Sigmoid colon (tissue), 4 donors: ENCODE results near the gene CCSER1.

Experiments
- EP300 ChIP-seq, 4 donors: sonication (generic); formaldehyde crosslinking; IDR thresholded peaks; one replicate each; pipeline ENCODE4 v1.6.1; 2017; ENCODE audit warnings: antibody characterized with exemption in 4 of 4
- POLR2A ChIP-seq, 2 donors: fragments of 450-650 bp; IDR thresholded peaks; one replicate each; pipeline ENCODE4 v1.6.1; 2016; ENCODE audit warnings: antibody characterized with exemption in 2 of 2, mild to moderate bottlenecking in 2 of 2, moderate library complexity in 2 of 2
- TF ChIP-seq, protein P1 (sequence below), 4 experiments: fragments of 450-650 bp in 3 of 4; fragments of 200-600 bp in 1 of 4; IDR thresholded peaks; one replicate each; pipeline ENCODE4 v1.5.1; 2016 to 2019; ENCODE audit warnings: antibody characterized with exemption in 4 of 4, mild to moderate bottlenecking in 3 of 4, moderate library complexity in 2 of 4

DNA sequence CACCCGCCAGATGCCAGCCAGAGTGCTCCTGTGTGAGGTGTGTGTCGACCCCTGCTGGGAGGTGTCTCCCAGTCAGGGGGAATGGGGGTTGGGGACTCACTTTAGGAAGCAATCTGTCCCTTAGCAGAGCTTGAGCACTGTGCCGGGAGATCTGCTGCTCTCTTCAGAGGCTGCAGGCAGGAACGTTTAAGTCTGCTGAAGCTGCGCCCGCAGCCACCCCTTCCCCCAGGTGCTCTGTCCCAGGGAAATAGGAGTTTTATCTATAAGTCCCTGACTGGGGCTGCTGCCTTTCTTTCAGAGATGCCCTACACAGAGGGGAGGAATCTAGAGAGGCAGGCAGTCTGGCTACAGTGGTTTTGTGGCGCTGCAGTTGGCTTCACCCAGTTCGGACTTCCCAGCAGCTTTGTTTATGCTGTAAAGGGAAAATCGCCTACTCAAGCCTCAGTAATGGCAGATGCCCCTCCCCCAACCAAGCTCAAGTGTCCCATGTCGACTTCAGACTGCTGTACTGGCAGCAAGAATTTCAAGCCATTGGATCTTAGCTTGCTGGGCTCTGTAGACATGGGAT, 80.8 kb downstream of the CCSER1 start:
- TF ChIP-seq, protein P1, sequence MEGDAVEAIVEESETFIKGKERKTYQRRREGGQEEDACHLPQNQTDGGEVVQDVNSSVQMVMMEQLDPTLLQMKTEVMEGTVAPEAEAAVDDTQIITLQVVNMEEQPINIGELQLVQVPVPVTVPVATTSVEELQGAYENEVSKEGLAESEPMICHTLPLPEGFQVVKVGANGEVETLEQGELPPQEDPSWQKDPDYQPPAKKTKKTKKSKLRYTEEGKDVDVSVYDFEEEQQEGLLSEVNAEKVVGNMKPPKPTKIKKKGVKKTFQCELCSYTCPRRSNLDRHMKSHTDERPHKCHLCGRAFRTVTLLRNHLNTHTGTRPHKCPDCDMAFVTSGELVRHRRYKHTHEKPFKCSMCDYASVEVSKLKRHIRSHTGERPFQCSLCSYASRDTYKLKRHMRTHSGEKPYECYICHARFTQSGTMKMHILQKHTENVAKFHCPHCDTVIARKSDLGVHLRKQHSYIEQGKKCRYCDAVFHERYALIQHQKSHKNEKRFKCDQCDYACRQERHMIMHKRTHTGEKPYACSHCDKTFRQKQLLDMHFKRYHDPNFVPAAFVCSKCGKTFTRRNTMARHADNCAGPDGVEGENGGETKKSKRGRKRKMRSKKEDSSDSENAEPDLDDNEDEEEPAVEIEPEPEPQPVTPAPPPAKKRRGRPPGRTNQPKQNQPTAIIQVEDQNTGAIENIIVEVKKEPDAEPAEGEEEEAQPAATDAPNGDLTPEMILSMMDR (IDR thresholded peaks at IDR 0.05) = no peak
- TF ChIP-seq EP300 (IDR thresholded peaks at IDR 0.05) = no peak
- TF ChIP-seq POLR2A (IDR thresholded peaks at IDR 0.05) = no peak
